HG03575 (cell line): Measurements from ENCODE around the gene SMPD3.
"Not testable (repeated sequence)": the region's sequence is repeated elsewhere in the genome, so short reads cannot be mapped to it uniquely, and the experiment has no call there.

ENCODE experiments used
- ATAC-seq: cut with Tn5 transposase; IDR thresholded peaks from one replicate; pipeline ENCODE4 v1.9.1; 2021; ENCODE audit not compliant: unreplicated experiment, insufficient number of reproducible peaks, low FRiP score; ENCODE audit errors: extremely low read depth

SMPD3 gene

DNA sequence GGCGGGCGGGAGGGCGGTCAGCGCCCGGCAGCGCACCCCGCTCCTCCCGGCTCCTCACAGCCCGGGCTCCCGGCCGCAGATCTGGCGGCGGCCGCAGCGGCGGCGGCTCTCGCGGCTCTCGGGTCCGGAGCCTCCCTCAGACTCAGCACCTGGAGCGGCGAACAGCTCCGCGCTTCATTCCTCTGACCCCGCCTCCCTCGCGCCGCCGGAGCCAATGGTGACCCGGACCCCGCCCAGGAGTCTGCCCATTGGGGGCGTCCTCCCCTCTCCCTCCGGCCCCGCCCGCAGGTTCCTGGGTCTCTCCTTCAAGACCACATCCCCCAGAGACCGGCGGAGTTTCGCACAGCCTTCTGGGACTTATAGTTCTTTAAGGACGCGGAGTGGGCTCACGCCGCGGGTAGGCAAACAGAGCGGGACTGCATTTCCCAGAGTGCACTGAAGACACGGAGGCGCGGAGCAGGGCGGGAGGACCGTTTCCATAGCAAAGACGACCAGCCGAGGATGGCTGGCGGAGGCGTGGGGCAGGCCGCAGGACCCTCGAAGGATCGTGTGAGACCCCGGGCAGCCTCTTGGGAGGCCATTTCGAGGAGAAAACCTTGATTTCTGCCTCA lies at the start of gene SMPD3:
SMPD3 (minus strand) TSS at position 149 of the 611 bp plus-strand sequence. CDS start 76,327 bp downstream, outside the sequence.
- no peak for ATAC-seq

DNA sequence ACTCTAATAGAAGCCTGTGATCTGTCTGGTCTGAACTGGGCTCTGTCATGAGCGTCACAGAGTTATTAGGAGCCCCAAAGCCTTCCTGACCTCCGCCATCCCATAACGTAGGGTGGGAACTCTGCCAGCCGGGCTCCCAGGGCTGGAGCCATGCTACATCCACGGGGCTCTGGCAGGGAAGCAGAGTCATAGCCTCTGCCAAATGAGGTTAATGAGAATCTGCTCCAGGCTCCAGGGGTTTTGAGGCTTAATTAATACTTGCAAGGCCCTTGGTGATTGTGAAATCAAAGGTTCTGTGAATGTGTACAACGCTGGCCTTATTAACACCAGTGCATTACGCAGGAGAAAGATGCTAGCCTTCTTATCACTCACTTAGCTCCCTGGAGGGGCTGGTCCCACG lies 48.4 kb upstream of the SMPD3 start:
- ATAC-seq, result no peak

DNA sequence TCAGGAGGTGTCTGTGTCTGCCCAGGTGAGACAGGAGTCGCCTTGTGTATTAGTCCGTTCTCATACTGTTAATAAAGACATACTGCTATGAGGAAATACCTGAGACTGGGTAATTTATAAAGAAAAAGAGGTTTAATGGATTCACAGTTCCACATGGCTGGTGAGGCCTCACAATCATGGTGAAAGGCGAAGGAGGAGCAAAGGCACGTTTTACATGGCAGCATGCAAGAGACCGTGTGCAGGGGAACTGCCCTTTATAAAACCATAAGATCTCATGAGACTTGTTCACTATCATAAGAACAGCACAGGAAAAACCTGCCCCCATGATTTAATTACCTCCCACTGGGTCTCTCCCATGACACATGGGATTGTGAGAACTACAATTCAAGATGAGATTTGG lies 46.0 kb upstream of the SMPD3 start:
- ATAC-seq, result not testable (repeated sequence)

DNA sequence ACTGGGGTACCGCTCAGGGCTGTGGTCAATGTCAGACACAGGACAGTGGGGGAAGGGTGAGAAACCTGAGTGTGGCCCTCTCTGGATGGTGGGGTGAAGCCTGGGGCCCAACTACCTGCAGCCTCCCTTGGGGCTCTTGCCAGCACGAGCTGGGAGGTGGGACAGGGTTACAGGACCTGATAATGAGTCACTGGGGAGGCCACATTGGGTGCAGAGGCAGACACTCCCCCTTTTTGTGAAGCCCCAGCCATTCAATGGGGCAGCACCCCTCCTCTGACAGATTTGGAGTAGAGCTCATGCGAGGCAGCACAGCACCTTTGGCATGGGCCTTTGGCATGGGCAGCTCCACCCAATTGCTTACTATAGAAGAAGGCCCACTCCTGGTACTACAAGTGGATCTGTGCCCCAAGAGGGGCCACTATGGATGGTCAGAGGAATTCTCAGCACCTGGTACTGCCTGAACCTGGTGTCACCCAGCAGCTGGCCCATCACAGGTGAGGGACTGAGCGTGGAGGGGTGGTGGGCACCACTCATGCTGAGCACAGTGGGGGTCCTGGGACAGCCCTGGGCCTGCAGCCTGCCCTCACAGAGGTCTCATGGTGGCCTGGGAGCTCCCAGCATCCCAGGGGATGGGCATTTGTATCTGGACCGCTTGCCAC lies 45.2 kb upstream of the SMPD3 start:
- ATAC-seq, result no peak

DNA sequence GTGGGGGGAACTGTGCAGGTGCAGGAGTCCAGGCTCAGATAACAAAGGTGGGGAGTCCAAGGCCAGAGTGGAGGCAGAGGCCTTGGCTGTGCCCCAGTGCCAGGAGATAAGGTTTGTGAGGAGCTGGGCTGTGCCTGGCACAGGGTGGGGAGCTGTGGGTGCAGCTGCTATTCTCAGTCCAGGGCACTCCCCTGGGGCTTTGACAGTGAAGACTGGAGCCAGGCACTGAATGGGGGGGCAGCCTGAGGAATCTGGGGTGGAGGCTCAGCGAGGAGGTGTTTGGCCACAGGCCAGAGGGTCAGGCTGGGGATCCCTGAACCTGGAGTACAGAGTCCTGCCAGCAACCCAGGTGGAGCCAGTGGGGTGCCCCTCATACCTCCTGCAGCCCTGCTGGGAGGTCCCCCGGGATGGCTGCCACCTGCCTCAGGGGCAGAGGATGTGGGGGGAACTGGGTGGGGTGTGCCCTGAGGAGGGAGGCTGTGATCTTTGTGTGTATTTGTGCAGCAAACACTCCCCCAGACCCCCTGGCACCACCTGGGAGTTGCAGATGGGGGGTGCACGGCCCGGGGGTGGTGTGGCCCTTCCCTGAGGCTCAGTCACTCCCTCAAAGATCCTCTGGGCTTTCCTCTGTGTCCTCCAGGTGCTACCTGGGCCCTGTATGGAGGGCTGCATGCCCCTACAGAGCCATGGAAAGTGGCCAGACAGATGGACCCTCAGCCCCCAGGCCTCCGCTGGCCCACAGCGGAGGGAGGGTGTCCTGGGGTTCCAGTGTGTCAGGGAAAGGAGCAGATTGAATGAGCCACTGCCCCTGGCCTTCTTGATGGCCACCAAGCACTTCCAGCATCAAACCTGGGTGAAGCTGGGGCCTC lies 44.5 kb upstream of the SMPD3 start:
- no peak for ATAC-seq

DNA sequence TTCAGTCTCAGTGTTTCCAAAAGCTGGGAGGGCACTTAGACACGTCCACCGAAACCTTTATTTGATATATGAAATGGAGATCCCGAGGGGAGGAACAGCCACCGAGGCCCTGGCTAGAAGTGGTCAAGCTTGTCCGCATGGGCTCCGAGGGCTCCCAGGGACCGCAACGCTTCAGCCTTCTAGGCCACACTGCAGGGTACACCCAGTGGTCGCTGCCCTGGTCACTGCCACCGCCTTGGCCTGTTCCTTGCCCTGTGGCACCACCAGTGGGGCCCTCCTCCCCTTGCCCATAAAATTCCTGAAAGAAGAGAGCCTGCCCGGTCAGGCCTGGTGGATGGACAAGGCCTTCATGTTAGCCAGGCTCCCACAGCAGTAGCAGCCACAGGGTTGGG lies 43.8 kb upstream of the SMPD3 start:
- ATAC-seq, result no peak

DNA sequence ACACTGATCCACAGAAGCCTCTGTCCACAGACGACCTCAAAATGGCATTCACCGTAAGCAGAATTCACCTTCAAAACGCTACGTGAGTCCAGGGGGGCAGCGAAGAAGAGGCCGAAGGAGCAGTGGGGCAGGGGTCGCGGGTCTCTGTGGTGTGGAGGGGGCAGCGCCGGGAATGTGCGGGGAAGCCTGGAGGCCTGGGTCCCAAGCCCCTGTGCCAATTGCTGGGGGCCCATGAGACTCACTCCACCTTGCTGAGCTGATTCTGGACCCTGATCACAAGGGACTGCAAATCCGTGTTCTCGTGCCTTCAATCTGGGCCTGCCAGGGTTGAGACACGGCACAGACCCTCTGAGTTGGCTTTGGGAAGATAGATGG lies 43.3 kb upstream of the SMPD3 start:
- no peak for ATAC-seq

DNA sequence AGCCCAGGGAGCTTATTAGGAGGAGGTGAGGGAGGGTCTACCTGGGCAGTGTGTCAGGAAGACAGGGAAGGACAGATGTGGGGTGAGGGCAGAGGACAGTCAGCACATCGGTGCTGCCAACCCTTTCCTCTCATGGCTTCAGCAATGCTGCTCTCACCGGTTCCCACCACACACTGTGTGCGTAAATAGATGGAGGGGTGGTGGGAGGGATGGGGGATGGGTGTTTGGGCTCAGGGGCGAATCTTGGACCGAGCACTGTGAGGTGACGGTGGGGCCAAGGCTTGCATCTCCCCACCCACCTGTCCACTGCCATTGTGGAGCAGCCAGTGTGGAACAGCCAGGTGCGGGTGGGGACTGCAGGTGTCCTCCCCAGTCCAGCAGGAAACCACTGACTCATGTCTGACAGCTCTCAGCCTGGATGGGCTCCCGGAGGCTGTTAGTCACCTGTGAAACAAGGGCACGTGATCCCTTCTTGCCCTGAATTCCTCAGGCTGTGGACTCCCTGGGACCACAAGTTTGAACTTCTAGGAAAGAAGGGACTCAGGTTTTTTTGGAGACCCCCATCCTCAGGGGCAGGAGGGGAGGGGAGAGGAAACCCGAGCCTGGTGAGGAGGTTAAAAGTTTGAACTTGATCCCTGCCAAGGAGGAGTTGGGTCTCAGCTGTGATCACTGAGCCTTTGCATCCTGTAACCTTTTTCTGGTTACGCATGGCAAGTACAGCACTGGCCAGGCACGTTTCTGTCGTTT lies 42.7 kb upstream of the SMPD3 start:
- no peak for ATAC-seq

DNA sequence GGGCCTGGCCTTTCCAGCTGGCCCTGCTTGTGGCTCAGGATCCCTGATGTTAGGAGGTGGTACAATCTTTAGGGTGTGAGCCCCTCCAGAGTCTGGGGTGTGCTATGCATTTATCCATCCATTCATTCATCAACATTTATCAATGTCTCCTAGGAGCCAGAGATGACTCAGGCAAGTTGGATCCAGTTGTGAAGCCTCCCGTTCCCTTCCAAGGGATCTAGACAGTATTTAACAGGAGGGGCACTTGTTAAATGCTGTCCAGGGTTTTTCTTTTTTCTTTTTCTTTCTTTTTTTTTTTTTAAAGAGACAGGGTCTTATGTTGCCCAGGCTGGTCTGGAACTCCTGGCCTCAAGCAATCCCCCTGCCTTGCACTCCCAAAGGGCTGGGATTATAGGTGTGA lies 42.0 kb upstream of the SMPD3 start:
- ATAC-seq, result no peak

DNA sequence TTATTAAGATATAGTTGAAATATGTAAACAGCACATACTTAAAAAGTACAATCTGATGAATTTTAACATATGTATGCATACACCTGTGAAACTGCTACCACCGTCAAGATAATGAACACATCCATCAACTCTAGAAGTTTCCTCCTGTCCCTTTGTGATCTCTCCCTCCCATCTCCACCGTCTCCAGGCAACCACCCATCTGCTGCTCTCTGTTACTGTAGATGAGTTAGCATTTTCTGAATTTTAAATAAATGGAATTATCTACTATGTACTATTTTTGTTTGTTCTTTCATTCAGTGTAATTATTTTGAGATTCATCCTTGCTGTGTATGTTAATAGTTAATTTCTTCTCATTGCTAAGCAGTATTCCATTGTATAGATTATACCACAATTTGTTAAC lies 40.2 kb upstream of the SMPD3 start:
- no peak for ATAC-seq

DNA sequence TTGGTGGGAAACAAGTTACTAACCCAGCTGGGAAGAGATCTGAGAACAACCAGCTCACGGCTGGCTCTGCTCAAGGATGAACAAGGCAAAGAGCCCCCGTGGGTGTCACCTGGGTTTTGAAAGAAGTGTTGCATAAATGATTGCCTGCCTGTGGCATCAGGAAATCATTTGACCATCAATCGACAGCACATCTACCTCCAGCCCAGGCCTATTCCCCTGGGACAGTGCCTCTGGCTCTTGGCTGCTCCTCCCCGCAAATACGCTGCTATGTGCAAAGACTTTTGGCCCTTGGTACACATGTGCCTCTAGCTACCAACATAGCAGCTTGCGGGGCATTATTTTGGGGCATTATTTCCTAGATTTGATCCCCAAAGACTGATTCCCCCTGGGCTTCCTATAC lies 39.4 kb upstream of the SMPD3 start:
- ATAC-seq, result no peak

DNA sequence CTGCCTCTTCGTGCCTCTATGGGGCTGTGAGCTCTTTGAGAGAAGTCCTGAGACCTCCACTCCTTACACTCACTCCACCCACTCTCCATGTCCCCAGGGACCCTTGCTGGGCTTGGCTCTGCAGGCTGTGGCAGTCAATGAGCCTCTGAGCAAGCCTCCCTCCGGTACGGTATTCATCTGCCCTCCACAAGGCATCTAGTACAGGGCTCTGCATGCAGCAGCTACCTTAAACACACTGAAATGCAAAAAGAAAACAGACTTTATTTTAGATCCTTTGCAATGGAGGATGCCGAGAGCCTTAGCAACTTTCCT lies 38.9 kb upstream of the SMPD3 start:
- no peak for ATAC-seq

DNA sequence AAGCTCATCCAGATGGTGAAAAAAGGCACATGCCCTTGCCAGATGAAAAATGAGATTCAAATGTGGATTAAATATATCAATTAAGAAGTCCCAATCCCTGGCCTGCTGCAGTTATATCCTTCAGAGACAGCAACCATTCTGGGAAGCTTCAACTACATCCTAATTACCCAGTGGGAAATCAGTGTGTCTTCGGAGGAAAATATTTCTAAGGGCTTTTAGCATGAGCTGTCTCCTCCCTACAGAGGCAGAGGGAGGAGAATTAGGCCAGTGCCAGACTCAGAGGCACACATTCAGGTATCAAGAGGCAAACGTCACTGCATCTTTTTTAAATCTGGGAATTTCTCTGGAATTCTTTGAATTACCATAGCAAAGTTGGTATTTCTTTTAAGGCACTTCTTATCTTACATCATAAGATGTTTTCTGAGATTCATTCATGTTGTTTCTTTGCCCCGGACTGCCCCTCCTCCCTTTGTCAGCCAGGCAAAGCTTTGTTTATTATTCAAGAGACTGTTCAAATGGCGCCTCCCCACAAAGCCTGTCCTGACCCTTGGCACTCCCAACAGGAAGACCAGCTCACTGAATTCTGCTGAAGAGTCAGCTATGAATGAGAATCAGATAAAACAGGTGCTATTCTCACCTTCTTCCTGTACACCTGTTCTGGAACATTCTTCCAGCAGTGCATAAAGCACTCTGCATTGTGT lies 38.3 kb upstream of the SMPD3 start:
- ATAC-seq, result no peak

DNA sequence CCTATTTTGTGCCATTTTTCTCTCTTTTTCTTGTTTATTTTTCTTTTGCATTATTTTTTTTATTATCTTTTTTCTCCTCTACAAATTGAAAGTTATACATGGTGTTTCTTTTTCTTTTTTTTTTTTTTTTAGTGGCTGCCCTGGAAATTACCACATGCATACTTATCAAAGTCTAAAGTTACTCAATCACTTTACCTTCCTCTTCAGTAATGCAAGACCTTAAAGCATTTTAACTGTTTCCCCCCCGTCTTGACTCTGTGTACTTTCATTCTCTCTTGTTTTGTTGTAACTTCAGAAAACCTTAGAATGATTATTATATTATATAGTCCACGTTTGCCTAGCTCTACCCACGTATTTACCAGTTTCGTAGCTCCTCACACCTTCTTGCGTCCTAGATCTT lies 33.3 kb upstream of the SMPD3 start:
- no peak for ATAC-seq

DNA sequence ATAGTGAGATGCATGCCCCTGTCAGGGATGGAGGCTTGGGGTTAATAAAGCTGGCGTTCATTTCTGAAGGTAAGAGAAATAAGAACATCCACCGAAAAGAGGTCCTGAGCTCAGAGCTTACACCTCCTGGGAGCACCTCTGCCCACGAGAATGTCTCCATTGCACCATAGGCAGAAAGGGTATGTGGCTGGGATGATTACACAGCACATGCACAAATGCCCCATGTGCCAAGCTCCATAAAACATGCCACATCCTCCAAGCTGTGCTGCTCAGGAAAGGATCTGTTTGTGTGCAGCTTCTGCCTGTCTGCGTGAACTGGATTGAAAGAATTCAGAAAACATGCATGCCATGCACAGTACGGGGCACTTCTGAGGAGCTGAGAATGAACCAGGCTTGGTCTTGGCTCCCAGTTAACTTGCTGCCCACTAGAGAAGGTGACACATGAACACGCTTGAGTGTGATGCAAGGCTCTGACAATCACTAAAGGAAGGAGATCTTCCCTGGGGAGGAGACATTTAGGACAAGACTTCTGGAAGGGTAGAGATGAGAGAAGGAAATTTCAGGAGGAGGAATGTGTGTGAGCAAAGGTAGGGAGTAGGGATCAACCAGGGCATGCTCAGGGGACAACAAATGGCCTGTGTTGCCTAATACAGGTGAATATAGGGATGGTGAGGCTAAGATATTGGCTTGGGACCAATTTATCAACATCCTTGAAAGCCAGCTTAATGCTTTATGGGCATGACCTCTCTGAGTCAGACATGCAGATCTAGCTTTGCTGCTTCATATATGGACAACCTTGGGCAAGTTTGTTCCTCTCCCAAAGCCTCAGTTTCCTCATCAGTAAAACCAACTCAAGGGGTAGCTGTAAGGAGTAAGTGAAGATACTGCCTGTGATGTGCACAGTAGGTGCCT lies 32.0 kb upstream of the SMPD3 start:
- no peak for ATAC-seq

DNA sequence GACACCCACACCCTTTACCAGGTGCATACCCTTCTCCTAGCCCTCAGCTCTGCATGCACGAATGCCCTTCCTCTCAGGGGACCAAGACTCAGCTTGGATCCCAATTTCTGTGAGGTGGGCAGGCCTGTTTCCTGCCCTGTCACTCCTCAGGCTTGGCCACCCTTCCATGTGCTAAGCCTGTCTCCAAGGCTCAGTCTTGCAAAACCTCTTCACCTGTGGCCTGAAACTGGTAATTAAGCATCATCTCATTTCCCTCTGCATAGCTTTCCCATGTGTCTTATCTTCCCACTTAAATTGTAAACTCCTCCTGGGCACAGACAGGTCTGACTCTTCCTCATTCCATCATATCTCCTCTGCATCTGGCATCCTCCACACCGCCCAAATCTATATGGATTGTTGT lies 31.0 kb upstream of the SMPD3 start:
- no peak for ATAC-seq

DNA sequence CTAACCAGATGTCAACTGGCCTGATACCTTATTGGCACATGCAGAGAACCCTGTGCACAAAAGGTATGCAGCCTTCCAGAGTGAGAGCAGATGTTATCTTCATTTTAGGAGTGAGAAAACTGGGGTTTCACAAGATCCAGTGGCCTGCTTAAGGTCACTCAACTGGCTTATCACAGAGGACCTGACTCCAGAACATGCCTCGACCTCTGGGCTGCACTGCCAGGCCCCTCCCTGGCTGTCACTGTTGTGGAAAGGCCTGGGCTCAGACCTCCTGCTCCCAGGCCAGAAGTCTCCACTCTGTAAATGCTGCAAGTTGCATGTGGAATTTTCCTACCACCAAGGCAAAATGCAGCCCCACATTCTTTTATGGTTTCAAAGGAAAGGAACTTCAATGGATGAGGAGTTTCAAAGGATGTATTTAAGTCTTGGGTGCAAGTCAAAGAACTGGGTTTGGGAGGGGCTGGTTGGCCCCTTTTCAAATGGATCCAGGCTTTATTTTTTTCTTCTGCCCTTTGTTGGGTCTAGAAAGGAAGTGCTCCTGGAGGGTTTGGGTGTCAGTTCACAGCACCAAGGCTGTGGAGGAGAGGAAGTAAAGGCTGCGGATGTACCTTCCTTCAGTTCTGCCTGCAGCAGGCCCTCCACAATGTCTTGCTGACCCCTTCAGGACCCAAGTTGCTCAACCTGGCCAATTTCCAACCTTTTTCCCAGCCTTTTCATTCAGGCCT lies 30.4 kb upstream of the SMPD3 start:
- ATAC-seq, result no peak

DNA sequence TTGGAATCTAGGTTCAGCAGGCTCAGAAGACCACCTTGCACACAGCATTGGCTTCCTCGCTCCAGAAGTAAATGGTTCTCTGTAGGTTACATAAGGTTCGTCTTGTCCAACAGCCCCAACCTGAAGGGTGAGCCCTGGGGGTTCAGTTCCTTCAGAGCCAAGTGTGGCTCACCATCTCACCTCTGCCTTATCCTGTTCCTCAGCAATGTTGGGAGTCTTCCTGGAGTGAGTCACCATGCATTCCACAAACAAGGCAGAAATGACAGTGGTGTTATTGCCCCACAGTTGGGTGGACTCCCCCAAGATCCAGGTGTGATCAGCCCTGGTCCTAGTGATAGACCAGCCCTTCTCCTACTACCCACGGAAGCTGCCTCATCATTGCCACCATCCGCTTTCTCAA lies 26.8 kb upstream of the SMPD3 start:
- no peak for ATAC-seq
